ENCODE data around the gene C1R. TPM values are rescaled to one million over a fixed set of nuclear protein-coding genes. Genes with fewer than 3 reads are reported as not detected.
A peak's percentile ranks its signal among the peaks of the same experiment; 100 is the strongest.

The C1R gene
- polyA plus RNA-seq (2013, experiment 1 of 2; ENCODE audit: insufficient read length) = 136 TPM
- 135 TPM for polyA plus RNA-seq (2013, experiment 2 of 2; ENCODE audit: insufficient read length)

- DNase-seq = peak; percentile 95
Observed at GRCh38 chr12:7092229-7092985, at the start of gene C1R. Gene C1R, minus strand, starts transcription at chr12:7092445. Its CDS starts 57 bp downstream, at chr12:7092388.

- DNase-seq = no peak
Observed at GRCh38 chr12:7141351-7142005, 49.2 kb upstream of the C1R start.

GRCh38 chr12:7139200-7139599 lies 47.0 kb upstream of the C1R start:
- DNase-seq = no peak

GRCh38 chr12:7137908-7138307 lies 45.7 kb upstream of the C1R start:
- no peak for DNase-seq

- no peak for DNase-seq
Observed at GRCh38 chr12:7136676-7137075, 44.4 kb upstream of the C1R start.

DNA sequence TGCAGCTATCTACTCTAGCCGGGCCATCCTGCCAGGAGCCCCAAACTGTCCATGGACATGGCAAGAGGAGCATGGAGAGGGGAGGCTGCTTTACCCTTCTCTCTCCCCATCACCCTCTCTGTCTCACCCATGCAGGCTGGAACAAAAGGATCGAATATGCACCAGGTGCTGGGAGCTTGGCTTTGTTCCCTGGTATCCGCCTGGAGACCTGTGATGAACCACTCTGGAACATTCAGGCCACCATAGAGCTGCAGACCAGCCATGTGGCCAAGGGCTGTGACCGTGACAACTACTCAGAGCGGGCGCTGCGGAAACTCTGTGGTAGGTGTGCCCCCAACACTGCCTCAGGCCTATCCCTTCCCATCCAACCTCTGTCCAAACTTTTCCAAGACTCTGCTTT lies 43.8 kb upstream of the C1R start:
- DNase-seq = no peak

- DNase-seq = no peak
Observed at GRCh38 chr12:7134396-7135166, 42.3 kb upstream of the C1R start.

DNA sequence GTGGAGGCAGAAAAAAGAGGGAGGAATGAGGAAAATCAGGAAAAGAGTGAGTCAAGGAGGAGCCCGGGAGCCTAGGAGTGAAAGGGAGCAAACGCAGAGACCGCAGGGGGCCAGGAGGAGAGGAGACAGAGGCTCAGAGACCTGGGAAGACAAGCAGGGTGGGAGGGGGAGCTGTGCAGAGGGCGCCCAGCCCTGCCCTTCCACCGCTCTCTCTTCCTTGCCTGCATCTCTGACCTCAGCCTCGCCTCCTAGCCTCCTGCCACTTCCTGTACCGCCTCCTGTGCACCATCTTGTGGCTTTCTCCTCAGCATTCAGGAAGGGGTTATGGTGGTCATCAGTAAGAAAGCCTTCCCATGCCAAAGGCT lies 39.2 kb upstream of the C1R start:
- no peak for DNase-seq

DNA sequence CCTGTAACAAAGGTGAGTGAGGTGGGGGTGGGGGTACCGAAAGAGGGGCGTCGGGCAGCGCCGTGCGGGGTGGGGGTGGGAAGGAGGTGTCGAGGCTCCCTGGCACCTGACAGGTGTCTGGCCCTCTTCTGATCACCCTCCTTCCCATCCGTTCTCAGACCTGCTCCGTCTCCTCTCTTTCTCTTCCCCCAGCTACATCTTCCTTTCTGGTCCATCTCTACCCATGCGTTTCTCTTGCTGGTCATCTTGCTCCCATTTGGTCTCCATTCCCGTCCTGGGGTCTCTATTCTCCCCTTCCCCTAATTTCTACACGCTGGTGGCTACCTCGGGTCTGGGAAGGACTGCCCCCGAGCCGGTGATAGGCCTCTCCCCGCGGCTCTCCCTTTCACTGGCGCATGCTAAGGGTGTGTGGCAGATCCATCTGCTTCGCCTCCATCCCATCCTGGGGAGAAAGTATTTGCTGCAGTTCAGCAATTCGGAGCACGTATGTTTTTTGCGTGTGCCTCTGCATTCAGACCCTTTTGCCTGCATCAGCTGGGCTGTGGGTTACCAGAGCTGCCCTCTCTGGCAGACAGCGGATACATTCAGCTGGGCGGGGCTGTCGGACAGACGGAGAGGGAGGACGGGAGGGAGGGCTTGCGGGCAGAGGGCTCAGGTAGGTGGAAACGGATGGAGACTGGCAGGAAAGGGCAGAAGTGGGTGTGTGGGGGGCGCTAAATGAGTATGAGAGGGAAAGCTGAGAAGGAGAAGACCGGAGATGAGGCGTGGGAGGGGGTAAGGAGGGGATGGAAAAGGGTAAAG lies 38.7 kb upstream of the C1R start:
- peak; percentile 45 for DNase-seq

DNA sequence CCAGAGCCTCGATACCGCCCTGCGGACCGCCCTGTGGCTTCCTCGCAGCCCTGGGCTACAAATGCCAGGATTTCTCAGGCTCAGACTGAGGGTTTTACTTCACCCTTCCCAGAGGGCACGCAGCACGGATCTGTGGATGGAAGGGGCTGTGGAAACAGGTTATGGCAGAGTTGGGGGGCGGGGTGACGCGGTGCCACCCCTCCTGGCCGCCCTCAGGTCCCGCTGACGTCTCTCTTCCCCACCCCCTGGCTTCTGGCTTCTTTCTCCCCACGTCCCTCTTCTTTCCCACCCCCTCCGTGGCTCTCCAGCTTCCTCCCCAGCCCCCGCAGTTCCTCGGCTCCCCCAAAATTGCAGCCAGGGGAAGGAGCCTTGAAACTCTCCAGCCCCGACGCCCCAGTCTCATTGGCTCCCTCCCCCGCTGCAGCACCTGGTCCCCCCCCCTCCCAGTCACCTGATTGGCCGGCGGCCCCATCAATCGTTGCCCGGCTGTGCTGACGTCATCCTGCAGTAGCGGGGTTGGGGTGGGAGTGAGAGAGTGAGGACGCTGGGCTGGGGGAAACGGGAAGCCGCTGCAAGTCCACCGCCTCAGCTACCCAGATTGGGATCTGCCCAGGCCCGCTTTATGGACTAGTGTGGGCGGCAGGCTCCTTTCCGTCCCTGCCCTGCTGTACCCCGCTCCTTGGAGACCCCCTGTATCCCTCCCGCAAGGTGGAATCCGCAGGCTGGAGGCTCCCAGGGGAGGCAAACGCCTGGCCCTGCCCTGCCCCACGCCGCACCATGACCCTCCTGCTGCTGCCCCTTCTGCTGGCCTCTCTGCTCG lies 37.8 kb upstream of the C1R start, which contains the start of gene CLSTN3:
Gene CLSTN3 (plus strand): TSS at position 500 of the 820 bp plus-strand sequence. CDS start 278 bp downstream, at position 778.
- DNase-seq = peak; percentile 73

DNA sequence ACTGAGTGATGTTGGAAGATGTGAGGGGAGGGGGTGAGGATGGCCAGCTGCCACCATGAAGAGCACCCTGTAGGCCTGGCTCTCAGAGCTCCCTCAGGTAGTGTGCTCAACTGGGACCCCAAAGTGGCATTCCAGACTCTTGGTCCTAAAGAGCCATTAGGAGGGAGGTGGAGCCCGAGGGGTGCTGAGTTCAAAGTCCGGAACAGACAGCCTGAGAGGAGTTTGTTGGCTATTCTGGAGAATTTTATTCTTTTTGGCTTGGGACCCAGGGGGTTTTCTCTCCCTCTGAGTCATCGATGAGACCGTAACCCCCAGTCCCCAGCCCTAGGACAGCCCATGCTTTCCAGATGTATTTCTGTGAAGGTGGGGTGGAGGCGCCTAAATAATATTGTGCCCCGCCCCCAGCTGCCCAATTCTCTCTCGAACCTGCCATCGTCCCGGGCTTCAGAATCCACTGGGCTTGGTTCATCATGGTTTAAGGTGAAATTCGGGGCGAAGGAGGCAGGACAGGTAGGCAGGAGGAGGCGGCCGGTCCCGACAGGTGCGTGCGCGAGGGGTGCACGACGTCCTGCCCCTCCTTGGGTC lies 37.1 kb upstream of the C1R start:
- no peak for DNase-seq

- DNase-seq = no peak
Observed at GRCh38 chr12:7128681-7129286, 36.5 kb upstream of the C1R start, which contains the start of gene RBP5. Gene RBP5, minus strand, starts transcription at chr12:7128889. Its CDS starts 114 bp downstream, at chr12:7128775.

GRCh38 chr12:7127916-7128626 lies 35.8 kb upstream of the C1R start:
- no peak for DNase-seq

GRCh38 chr12:7125632-7126227 lies 33.5 kb upstream of the C1R start:
- no peak for DNase-seq

DNA sequence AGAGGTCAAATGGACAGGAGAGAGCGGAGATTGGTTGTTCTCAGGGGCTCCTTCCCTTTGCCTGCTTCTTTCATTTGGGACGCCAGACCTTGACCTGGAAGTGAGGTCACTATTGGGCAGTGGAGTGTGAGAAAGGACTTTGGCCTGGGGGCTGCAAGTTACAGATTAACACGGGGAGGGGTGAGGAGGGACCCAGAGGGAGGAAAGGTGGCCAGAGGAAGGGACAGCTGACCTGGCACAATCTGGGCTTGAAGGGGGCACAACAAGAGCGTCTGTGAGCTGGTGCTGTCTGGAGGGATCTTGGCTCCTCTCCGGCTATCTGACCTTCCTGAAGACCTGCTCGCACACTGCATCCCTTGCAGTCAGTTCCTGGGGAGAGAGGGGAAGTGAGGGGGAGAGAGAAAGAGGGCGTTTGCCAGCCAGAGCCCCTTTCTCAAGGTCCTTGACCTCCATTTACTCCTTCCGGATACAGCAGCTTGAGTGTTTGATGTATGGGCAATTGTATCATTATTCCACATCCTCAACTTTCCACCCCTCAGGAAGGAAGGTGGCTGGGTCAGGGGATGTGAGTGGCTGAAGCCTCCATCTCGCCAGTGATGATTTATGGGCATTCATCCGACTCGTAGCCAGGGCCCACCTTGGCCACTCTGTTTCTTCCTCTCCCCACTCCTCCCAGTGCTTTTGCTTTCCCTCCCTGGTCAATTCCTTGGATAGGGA lies 31.7 kb upstream of the C1R start:
- DNase-seq = no peak

- no peak for DNase-seq
Observed at GRCh38 chr12:7122811-7123769, 30.8 kb upstream of the C1R start.

- DNase-seq = no peak
Observed at GRCh38 chr12:7121324-7121723, 29.1 kb upstream of the C1R start.
